ENCODE results near the gene FAM20B.
"Not testable (repeated sequence)": the region's sequence is repeated elsewhere in the genome, so short reads cannot be mapped to it uniquely, and the experiment has no call there.

The FAM20B gene, protein sequence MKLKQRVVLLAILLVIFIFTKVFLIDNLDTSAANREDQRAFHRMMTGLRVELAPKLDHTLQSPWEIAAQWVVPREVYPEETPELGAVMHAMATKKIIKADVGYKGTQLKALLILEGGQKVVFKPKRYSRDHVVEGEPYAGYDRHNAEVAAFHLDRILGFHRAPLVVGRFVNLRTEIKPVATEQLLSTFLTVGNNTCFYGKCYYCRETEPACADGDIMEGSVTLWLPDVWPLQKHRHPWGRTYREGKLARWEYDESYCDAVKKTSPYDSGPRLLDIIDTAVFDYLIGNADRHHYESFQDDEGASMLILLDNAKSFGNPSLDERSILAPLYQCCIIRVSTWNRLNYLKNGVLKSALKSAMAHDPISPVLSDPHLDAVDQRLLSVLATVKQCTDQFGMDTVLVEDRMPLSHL

DNA sequence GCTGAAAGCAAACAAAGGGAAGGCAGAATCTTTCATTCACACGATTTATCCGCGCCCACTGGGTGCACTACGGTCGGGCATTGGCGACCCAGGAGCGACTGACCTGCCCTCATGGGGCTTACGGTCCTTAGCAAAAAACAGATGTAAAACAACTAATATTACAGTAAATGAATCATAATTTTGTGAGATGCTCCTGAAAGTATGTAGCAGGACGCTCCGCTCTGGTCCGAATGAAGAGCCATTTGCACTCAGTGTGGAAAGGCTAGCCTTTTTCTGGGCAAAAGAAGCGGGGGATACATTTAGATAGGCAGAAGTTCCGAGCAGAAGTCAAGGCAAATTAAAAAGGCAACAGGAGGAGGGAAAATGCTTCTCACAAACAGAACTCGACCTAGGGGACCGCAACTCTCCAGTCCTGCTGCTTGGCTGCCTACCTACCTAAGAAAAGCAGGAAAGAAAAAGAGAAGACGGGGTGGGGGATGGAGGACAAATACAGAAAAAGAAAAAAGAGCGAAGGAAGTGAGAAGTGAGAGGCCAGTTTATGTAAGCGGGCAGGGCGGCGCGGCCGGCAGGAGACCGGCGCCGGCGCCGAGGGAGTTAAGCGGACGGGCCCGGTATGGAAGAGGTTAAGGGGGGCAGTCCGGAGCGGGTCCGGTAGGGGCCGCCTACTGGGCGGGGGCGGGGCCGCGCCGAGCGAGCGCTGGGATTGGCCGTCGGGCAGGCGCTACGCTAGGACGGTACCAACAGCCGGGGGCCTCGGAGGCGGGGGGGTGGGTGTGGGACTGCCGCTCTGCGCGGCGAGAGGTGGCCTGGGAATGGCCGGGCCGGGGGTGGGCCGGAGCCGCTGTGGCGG is at the start of gene FAM20B:
FAM20B (plus strand) TSS at position 770 of the 850 bp plus-strand sequence. CDS start 17,954 bp downstream, outside the sequence.
- peak; percentile 94 for DNase-seq (ENCODE audit: low spot score)

DNA sequence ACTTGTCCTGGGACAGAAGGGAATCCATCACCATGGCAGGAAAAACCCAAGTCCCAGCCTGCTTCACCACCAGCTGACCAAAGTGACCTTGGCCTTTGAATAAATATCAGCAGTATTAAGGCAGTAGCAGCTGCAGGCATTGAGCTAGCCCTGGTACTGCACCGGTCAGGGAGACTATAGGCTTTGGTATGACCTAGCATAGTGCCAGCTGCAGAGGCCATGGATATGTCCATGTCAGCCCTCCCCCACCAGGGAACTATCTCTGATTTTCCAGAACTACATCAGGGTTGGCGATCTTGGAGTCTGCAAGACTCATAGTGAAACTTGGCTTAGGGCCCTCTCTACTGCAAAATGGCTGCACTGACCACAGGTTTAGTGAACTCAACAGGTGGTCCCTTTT is 49.2 kb upstream of the FAM20B start:
- no peak for DNase-seq (ENCODE audit: low spot score)

DNA sequence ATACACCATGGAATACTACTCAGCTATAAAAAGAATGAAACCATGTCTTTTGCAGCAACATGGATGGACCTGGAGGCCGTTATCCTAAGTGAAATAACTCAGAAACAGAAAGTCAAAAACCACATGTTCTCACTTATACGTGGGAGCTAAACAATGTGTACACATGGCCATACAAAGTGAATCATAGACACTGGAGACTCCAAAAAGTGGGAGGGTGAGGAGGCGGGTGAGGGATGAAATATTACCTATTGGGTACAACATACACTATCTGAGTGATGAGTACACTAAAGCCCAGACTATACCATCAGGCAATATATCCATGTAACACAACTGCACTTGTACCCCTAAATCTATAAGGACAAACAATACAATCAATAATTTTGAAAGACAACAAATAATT is 39.5 kb upstream of the FAM20B start:
- DNase-seq (ENCODE audit: low spot score): no peak

DNA sequence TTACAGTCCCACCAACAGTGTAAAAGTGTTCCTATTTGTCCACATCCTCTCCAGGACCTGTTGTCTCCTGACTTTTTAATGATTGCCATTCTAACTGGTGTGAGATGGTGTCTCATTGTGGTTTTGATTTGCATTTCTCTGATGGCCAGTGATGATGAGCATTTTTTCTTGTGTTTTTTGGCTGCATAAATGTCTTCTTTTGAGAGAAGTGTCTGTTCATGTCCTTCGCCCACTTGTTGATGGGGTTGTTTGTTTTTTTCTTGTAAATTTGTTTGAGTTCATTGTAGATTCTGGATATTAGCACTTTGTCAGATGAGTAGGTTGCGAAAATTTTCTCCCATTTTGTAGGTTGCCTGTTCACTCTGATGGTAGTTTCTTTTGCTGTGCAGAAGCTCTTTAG is 37.5 kb upstream of the FAM20B start:
- DNase-seq (ENCODE audit: low spot score): not testable (repeated sequence)

DNA sequence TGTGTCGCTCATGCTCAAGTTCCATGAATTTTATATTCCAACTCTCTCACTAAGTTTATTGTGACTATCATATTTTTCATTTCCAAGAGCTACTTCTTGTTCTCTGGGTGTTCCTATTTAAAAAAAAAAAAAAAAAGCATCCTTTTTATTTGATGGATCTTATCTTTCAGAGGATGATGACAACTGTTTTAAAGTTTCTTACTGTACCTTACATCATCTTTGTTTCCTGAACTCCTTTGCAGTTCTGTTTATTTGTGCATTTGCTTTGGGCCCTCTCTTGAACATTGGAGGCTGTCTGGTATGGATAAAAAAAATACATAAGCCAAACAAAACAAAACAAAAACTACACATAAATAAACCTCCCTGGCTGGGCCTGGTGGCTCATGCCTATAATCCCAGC is 32.1 kb upstream of the FAM20B start:
- no peak for DNase-seq (ENCODE audit: low spot score)

DNA sequence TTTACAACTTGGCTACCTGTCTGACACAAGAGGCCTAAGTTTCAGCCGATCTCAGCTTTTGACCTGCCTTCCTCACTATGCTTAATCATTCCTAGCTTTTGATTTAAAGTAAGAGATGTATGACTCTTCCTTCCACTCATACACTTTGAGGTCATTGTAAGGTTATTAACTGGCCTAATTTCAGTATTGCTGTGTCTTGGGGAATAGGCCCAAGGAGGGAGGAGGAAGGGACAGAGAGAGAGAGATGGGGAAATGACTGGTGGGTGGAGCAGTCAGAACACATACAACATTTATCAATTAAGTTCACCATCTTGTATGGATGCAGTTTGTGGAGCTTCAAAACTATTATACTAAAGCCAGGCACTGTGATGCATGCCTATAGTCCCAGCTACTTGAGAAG is 28.3 kb upstream of the FAM20B start:
- DNase-seq (ENCODE audit: low spot score): no peak

DNA sequence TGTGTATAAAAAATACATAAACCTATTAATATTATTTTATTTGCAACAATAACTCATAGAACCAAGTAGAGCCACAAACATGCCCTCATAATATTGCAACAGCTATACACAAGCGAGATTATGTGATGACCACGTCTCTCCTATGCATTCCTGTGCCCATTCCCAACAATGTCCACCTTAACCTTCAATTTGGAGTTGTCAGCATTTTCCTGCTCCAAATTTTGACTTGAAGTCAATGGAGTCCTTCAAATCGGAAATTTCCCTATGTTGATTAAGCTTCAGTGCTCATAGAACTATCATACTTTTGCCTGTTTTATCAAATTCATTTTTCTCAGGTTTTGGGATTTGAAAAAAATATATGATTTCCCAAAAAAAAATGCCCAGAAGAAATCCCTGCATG is 27.4 kb upstream of the FAM20B start:
- no peak for DNase-seq (ENCODE audit: low spot score)

DNA sequence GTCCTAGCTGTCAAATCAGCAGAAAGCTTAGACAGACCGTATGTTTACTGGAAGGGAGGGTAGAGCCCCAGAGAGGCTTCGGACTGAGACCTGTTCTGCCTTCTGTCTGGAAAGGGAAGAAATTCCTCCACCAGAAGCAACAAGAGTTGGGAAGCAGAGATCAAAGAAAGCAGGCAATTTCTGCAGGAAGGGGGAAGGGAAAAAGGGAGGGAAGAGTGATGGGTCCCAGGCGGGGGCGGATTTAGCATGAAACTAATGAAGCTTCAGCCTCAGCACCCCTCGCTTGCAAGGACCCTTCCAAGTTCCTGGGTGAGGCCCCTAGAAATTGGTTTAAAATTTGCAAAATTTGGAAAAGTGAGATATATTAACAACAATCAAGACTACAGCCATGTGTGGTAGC is 26.6 kb upstream of the FAM20B start:
- DNase-seq (ENCODE audit: low spot score): no peak

DNA sequence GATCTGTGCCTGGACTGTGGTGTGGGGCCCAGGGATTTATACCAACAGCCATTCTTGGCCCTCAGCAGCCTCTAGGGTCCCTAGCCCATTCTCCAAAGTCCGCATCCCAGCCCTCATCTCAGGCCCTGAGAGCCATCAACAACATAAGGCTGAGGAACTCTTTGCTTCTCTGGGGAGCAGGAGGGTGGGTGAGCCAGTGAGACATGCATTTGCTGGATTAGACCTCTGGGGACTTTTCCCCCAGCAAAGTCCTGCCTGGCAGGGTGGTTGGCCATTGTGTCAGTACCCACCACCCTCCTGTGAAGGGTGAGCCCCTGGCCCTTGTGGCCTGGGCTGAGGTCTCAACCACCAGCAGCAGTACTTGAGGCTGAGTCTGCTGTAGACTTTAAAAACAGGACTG is 24.2 kb upstream of the FAM20B start:
- DNase-seq (ENCODE audit: low spot score): no peak

DNA sequence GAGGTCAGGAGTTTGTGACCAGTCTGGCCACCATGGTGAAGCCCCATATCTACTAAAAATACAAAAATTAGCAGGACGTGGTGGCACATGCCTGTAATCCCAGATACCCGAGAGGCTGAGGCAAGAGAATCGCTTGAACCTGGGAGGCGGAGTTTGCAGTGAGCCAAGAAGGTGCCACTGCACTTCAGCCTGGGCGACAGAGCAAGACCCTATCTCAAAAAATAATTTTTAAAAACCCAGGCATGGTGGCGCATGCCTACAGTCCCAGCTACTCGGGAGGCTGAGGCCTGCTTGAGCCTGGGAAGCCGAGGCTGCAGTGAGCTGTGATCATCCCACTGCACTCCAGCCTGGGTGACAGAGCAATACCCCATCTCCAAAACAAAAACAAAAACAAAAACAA is 23.6 kb upstream of the FAM20B start:
- DNase-seq (ENCODE audit: low spot score): not testable (repeated sequence)

DNA sequence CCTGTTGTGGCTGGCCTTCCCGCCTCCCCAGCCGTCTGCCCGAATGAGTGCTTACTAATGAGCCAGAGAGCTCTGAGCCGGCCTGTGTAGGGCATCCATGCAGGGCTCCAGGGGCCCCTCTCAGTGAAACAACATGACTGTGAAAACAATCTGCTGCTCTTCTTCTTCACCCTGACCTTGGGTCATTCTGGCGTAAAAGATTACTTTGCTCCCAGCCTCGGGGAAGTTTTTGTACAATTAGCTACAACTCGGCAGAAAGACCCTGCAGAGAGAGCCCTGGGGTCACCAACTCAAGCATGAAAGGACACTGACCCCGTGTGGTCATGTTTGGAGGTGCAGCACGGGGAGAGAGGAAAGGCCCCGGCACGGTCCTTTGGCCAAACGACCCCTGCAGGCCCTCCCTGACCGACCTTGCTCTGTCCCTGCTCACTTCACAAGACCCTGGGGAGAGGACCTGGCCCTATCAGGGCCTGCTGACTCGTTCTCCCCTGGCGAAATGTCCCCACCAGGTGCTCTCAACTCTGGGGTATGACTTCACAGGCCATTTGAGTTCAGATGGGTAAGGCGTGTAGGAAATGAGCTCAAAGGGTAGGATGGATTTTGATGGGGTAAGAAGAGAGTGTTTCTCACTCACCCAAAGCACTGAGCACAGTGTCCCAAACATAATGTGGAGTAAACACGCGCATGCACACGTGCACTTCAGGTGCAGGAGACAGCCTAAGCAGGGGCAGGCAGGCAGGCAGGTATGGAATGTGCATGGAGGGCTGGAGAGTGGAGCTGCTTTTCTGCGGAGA is 22.9 kb upstream of the FAM20B start:
- DNase-seq (ENCODE audit: low spot score): peak; percentile 64

DNA sequence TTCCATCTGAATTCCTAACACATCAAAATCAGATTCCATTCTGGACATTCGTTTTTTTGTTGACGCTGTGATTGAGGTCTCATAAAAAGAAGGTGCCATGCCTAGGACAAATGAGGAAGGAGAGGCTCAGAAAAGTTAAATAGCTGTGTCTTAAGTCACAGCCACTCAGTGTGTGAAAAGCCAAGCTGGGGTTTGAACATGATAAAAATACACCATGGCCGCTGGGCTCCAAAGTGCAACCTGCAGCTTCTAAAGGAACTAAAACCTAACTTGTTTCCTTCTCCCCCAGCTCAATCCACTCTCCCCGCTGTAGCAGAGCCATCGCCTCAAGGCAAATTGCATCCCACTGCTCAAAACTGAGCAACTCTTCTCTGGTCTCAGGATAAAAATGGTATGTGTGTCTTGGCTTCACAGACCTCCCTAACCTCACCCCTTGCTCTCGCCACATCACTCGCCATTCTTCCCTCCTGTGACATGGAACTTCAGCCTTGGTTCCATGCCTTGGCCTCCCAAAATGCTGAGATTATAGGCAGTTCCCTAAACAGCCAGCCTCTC is 22.1 kb upstream of the FAM20B start:
- no peak for DNase-seq (ENCODE audit: low spot score)

DNA sequence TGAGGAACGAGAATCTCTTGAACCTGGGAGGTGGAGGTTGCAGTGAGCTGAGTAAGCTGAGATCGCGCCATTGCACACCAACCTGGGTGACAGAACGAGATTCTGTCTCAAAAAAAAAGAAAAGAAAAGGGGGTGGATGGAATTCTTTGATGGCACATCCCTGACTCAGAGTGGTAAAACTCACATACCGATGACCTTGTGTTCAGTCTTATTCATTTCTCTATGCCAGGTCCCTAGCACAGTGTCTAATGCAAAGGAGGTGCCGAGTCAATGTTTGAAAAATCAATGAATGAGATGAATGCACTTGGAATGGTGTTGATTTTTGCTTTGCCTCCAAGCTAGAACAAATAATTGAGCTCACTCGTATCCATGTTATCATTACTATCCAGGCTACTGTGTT is 18.5 kb upstream of the FAM20B start:
- DNase-seq (ENCODE audit: low spot score): peak; percentile 41

DNA sequence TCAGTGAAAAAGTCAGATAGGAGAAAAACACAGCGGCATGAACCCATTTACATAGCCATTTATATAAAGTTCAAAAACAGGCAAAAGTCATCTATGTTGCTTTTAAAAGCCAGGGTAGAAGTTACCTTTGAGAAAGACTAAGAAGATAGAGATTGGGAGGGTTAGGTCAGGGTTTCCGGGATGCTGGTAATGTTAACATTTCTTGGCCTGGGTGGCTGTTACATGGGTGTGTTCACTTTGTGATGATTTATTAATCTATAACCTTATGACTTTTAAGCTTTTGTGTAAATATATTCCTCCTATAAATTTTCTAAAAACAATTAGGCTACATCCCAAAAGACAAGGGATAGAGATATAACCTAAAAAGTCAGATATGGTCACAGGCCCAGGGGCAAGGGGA is 15.0 kb upstream of the FAM20B start:
- no peak for DNase-seq (ENCODE audit: low spot score)

DNA sequence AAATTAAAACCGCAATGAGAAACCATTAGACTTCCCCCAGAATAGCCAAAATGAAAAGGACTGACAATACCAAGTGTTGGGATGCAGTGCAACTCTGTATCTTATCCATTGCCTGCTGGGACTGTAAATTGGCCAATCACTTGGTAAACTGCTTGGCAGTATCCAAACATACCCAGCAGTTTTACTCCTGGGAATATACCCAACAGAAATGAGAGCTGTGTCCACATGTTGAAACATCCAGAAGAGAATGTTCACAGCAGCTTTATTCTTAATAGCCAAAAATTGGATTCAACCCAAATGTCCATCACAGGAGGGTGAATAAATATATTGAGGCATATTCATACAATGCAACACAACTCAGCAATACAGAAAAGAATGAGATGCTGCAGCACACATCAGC is 13.7 kb upstream of the FAM20B start:
- no peak for DNase-seq (ENCODE audit: low spot score)

DNA sequence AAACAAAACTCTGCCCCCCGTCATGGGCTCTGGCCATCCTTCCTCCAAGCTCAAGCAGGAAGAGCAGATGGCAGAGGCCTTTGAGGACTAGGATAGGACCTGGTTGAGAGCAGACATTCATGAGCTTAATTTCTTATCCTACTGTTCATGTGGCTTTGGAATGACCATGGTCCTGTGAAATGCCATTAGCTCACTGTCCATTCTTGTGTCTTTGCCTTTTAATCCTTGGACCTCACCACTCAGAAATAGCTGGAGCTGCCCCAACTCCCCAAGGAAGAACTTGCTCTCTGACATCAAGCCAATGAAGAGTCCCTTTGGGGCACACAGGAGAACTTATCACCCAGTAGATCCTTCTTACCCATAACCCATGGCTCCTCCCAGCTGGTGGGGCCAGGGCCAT is 11.6 kb upstream of the FAM20B start:
- no peak for DNase-seq (ENCODE audit: low spot score)

DNA sequence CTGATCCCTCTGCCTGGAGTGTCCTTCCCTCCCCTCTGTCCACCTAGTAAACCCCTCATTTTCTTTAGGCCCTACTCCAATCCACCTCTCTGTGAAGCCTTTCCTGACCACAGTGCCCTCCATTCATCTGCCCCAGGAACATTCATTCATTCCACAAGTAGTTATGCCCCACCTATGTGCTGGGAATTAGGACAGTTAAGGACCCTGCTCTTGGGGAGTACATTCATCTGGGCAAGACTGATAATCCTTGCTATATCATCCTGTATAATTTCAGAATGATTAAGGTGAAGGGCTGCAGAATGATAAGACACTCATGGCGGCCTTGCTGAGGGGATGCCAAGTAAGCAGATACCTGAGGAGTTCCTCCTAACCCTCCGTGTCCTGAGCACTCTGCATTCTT is 10.3 kb upstream of the FAM20B start:
- no peak for DNase-seq (ENCODE audit: low spot score)

DNA sequence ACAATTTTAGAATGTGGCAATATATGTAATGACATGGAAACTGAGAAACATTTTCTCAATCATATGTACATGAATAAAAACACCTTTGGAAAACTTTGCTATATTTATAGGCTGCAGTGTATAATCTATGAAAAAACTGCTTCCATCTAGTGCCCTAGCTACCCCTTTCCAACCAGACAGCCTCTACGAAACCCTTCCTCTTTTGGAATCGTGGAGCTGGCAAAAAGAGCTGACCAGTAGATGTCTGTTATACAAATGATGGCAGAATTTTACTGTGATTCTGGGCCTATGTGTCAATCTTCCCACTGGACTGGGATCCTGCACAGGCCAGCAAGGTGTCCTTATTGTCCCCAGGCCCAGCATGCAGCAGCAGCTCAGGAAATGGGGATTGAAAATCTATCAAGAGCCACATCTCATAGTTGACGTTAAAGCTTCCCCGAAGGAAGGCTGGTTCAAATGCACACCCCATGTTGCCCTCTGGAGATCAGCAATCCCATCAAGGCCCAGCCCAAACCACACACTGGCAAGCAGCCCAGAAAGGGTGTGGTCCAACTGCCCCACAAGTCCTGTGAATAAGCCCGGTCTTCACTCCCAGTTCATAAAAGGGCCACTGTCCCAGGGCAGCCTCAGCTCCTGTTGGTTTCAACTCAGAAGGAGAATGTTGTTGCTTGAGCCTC is 8.8 kb upstream of the FAM20B start:
- peak; percentile 88 for DNase-seq (ENCODE audit: low spot score)

DNA sequence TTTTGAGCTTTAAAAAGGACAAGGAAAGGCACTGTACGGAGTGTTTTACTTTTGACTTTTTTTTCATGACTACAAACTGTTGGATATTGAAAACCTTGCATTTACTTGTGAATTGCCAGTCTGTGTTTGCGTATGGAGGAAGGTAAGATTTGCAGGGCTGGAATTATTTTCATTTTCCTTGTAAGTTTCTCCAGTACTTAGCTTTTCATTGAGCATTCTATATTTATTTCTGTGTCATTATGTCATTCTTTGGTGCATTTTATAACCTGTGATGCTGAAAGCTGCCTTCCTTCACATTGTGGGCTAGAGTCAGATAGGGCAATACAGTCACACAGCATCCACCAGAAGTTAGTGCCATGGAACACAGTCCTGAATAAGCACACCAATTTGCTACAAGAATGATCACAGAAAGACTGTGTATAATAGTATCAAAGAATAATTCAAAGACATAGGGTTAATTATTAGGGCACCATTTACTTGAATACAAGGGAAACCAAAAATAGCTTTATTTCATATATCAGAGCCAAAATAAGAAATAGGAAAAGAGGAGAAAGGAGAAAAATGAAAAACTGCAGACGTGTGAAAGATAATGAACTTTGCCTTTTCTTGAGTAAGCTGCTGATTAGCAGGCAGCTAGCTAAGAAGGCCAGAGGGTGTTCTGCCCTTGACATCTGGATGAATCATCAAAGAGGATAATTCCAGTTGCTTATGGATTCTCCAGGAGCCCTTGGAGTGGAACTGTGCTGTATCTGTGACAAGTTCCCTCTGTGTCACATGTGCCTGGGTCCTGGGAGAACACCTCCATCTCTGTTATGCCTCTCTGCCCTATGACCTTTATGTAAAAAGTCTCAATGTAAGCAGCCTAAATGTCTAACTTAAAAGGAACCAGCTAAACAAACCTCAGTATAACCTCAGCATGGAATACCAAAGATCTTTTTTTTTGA is 8.0 kb upstream of the FAM20B start:
- peak; percentile 66 for DNase-seq (ENCODE audit: low spot score)

DNA sequence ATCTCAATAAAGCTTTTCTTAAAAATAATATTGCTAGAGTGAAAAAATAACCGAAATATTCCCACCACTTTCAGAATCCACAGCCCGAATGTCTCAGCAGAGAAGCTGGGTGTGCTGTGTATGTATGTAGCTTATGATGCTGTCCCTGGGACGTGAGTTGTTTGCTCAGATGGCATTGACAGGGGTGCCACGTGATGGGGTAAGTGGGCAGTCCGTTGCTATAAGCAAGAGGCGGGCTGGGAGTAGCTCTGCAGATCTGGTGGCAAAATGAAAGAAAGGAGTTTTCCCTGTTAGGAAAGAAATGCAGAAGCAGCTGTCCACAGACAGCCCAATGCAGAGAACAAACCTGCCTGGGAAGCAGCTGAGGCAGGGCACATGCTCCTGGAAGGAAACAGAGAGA is 3.8 kb upstream of the FAM20B start:
- DNase-seq (ENCODE audit: low spot score): no peak

Measured in kidney tubule cell (primary cell).